ENCODE measurements around the gene ADA. TPM values are rescaled to one million over a fixed set of nuclear protein-coding genes. Genes with fewer than 3 reads are reported as not detected.

ADA gene
- total RNA-seq, 1 experiment from 2014 or later, result 28.2 TPM

- H3K27ac ChIP-seq, result no peak overlapping the region
- no peaks in the 10 kb centered on the region for H3K4me1 ChIP-seq (replicated peaks; ENCODE audit: insufficient read depth)
- H3K79me2 ChIP-seq (ENCODE audit: low read depth), result no peaks in the 10 kb centered on the region
- H3K4me2 ChIP-seq, result no peak overlapping the region
- H4K20me1 ChIP-seq (ENCODE audit: insufficient read depth), result no peaks in the 10 kb centered on the region
- no TSS peak for BruUV-seq (replicated peaks)
- H3K9me3 ChIP-seq (ENCODE audit: insufficient read depth, low read depth), result no peaks in the 10 kb centered on the region
- intact Hi-C loops (cut with micrococcal nuclease; ENCODE audit: unreplicated experiment), result loop anchor here (10.0 kb wide), 1 partner anchor 501 kb away; no protein-coding TSS in a partner anchor
- no peaks in the 10 kb centered on the region for H3K27me3 ChIP-seq (ENCODE audit: insufficient read depth, low read depth)
- no peaks in the 10 kb centered on the region for H3F3A ChIP-seq (ENCODE audit: insufficient read depth, low read depth)
- POLR2A ChIA-PET (ENCODE audit: unreplicated experiment), result no interaction called here
- no peaks in the 10 kb centered on the region for H3K36me3 ChIP-seq (ENCODE audit: low read depth)
- no peak overlapping the region for H2AFZ ChIP-seq
- CTCF ChIA-PET, result no interaction called here
- no peak for DNase-seq
- H3K9me2 ChIP-seq (ENCODE audit: insufficient read depth), result no peaks in the 10 kb centered on the region
- H3K4me3 ChIP-seq, result no peak overlapping the region
- TF ChIP-seq CTCF (conservative IDR thresholded peaks at IDR 0.05) (no peak), EZH2 (IDR thresholded peaks at IDR 0.05; ENCODE audit: low read depth) (no peak)
Observed at GRCh38 chr20:44615876-44616603, 35.5 kb downstream of the ADA start.

GRCh38 chr20:44615169-44615791 is 36.2 kb downstream of the ADA start:
- Histone ChIP-seq H2AFZ (no peak overlapping the region), H3K4me3 (no peak overlapping the region), H3K27ac (no peak overlapping the region), H3K9me2 (ENCODE audit: insufficient read depth) (no peaks in the 10 kb centered on the region), H3K79me2 (ENCODE audit: low read depth) (no peaks in the 10 kb centered on the region), H3K9me3 (ENCODE audit: insufficient read depth, low read depth) (no peaks in the 10 kb centered on the region), H3K36me3 (ENCODE audit: low read depth) (no peaks in the 10 kb centered on the region), H4K20me1 (ENCODE audit: insufficient read depth) (no peaks in the 10 kb centered on the region), H3K4me2 (no peak overlapping the region), H3K4me1 (replicated peaks; ENCODE audit: insufficient read depth) (no peaks in the 10 kb centered on the region), H3K27me3 (ENCODE audit: insufficient read depth, low read depth) (no peaks in the 10 kb centered on the region), H3F3A (ENCODE audit: insufficient read depth, low read depth) (peaks cover 4% of the 10 kb centered on the region; the same call in 1 of the 2 replicates)
- TF ChIP-seq EZH2 (IDR thresholded peaks at IDR 0.05; ENCODE audit: low read depth) (no peak), CTCF (conservative IDR thresholded peaks at IDR 0.05) (no peak)
- intact Hi-C loops (cut with micrococcal nuclease; ENCODE audit: unreplicated experiment), result loop anchor here (10.0 kb wide), 1 partner anchor 500 kb away; no protein-coding TSS in a partner anchor
- no TSS peak for BruUV-seq (replicated peaks)
- DNase-seq, result no peak
- CTCF ChIA-PET, result interaction anchor here (0.6 kb wide), 1 partner anchor 264 kb away, joined by 4 read pairs; no protein-coding TSS in a partner anchor
- POLR2A ChIA-PET (ENCODE audit: unreplicated experiment), result no interaction called here

GRCh38 chr20:44614525-44614924 is 37.0 kb downstream of the ADA start:
- Histone ChIP-seq H3K4me2 (no peak overlapping the region), H3F3A (ENCODE audit: insufficient read depth, low read depth) (peaks cover 8% of the 10 kb centered on the region; the same call in 1 of the 2 replicates), H3K9me3 (ENCODE audit: insufficient read depth, low read depth) (no peaks in the 10 kb centered on the region), H3K79me2 (ENCODE audit: low read depth) (no peaks in the 10 kb centered on the region), H3K4me1 (replicated peaks; ENCODE audit: insufficient read depth) (peaks cover 4% of the 10 kb centered on the region), H3K9me2 (ENCODE audit: insufficient read depth) (no peaks in the 10 kb centered on the region), H2AFZ (no peak overlapping the region), H4K20me1 (ENCODE audit: insufficient read depth) (no peaks in the 10 kb centered on the region), H3K27me3 (ENCODE audit: insufficient read depth, low read depth) (no peaks in the 10 kb centered on the region), H3K4me3 (no peak overlapping the region), H3K36me3 (ENCODE audit: low read depth) (no peaks in the 10 kb centered on the region), H3K27ac (no peak overlapping the region)
- POLR2A ChIA-PET (ENCODE audit: unreplicated experiment), result no interaction called here
- CTCF ChIA-PET, result interaction anchor here (0.6 kb wide), 1 partner anchor 265 kb away, joined by 4 read pairs; no protein-coding TSS in a partner anchor
- intact Hi-C loops (cut with micrococcal nuclease; ENCODE audit: unreplicated experiment), result loop anchor here (5.0 to 10.0 kb wide), 2 partner anchors 133 to 500 kb away; partner anchors contain the start of gene KCNK15
- no TSS peak for BruUV-seq (replicated peaks)
- no peak for TF ChIP-seq EZH2 (IDR thresholded peaks at IDR 0.05; ENCODE audit: low read depth)
- TF ChIP-seq CTCF (conservative IDR thresholded peaks at IDR 0.05), result no peak
- no peak for DNase-seq

Data from PC-9 (cell line).